ENCODE measurements around the gene RPL37. TPM values are rescaled to one million over a fixed set of nuclear protein-coding genes. Genes with fewer than 3 reads are reported as not detected.

The RPL37 gene
- polyA plus RNA-seq, 1 of the 3 experiments (the other 2 are of a cell fraction): 465 TPM

GRCh38 chr5:40784027-40784653 lies 50.9 kb downstream of the RPL37 start:
- POLR2A ChIA-PET: no interaction called here
- no peaks in the 10 kb centered on the region for H3K9me2 ChIP-seq
- peaks cover 0 to 12% of the 10 kb centered on the region in 2 experiments for H3K36me3 ChIP-seq (replicated peaks in 1 of 2; ENCODE audit: control insufficient read depth in 1 of 2, insufficient read depth in 2 of 2, low read length in 1 of 2)
- no peaks in the 10 kb centered on the region for H3K9me3 ChIP-seq
- no peak overlapping the region for H3K4me3 ChIP-seq (ENCODE audit: low read depth in 2 of 2, low read length in 1 of 2)
- no peak overlapping the region for H3K27ac ChIP-seq (ENCODE audit: low read depth in 2 of 2, low read length in 1 of 2)
- peaks cover 0 to 7% of the 10 kb centered on the region in 2 experiments; a peak in 1 of 4 replicates for H3K4me1 ChIP-seq (ENCODE audit: control insufficient read depth in 1 of 2, insufficient read depth in 2 of 2, low read depth in 1 of 2, low read length in 1 of 2)
- H3K4me2 ChIP-seq: no peak overlapping the region; the same call in 1 of the 2 replicates
- H3K27me3 ChIP-seq (ENCODE audit: insufficient read depth): no peaks in the 10 kb centered on the region
- H3K79me2 ChIP-seq (ENCODE audit: insufficient read depth): peaks cover 100% of the 10 kb centered on the region
- peaks cover 90% of the 10 kb centered on the region for H4K20me1 ChIP-seq (ENCODE audit: insufficient read depth)
- DNase-seq: no peak
- H2AFZ ChIP-seq (ENCODE audit: low read depth): no peak overlapping the region
- CTCF ChIA-PET: interaction anchor here (1.3 kb wide), 1 partner anchor 30 kb away, joined by 5 read pairs; no protein-coding TSS in a partner anchor
- TF ChIP-seq FOXM1 (IDR thresholded peaks at IDR 0.05; ENCODE audit: low read depth) (no peak), MEF2A (IDR thresholded peaks at IDR 0.05; ENCODE audit: borderline replicate concordance, low read depth) (no peak), SMC3 (IDR thresholded peaks at IDR 0.05; ENCODE audit: low read depth, low read length) (no peak), RFX5 (IDR thresholded peaks at IDR 0.05; ENCODE audit: low read length) (no peak), FOSL2 (IDR thresholded peaks at IDR 0.05; ENCODE audit: borderline replicate concordance, low read depth) (no peak), REST (IDR thresholded peaks at IDR 0.05; ENCODE audit: low read depth, low read length) (no peak), CTCF (IDR thresholded peaks at IDR 0.05) (no peak), GABPA (IDR thresholded peaks at IDR 0.05; ENCODE audit: low read depth) (no peak), USF1 (IDR thresholded peaks at IDR 0.05; ENCODE audit: borderline replicate concordance, low read depth) (no peak), JUND (IDR thresholded peaks at IDR 0.05) (no peak), GATA2 (CRISPR knock-in tag; IDR thresholded peaks at IDR 0.05) (no peak), ZBTB33 (IDR thresholded peaks at IDR 0.05; ENCODE audit: borderline replicate concordance, low read depth) (no peak), MAX (IDR thresholded peaks at IDR 0.05; ENCODE audit: low read depth) (no peak), MXI1 (IDR thresholded peaks at IDR 0.05; ENCODE audit: low read depth, low read length) (no peak), NRF1 (IDR thresholded peaks at IDR 0.05; ENCODE audit: low read depth, low read length) (no peak), RCOR1 (IDR thresholded peaks at IDR 0.05; ENCODE audit: low read length) (no peak)
- no peak overlapping the region for H3K9ac ChIP-seq
- peaks cover 8% of the 10 kb centered on the region for H3F3A ChIP-seq (replicated peaks; ENCODE audit: insufficient read depth)
- WGBS (ENCODE audit: low lambda C conversion rate): 100% methylated on average over 1 of the region's 1 CpG

Measured in SK-N-SH (cell line).